WTC11 (cell line): ENCODE data around the gene MTHFS. TPM values are rescaled to one million over a fixed set of nuclear protein-coding genes. Genes with fewer than 3 reads are reported as not detected.

Experiments used
- ATAC-seq: fragments of 200-7000 bp; cut with Tn5 transposase; 2 replicates; pipeline ENCODE4 v1.10.0; 2021; ENCODE audit warnings: mild to moderate bottlenecking, moderate library complexity
- CTCF ChIA-PET: fragments of 300-600 bp; sonication (Branson Sonifier 250); formaldehyde crosslinking; loops from one replicate; lab custom pipeline; 2021; ENCODE audit warnings: antibody characterized with exemption; lab: Charles Lee
- POLR2A ChIA-PET: fragments of 350-600 bp; sonication (Branson Sonifier 250); formaldehyde crosslinking; loops from one replicate; lab custom pipeline; 2021; ENCODE audit warnings: antibody characterized with exemption; lab: Charles Lee
- DNase-seq: peaks from one replicate; pipeline ENCODE4 v3.0.0; 2021; ENCODE audit warnings: low spot score
- H3K27ac Mint-ChIP-seq: 2 replicates; pipeline ENCODE4 v1.8.0; 2021; ENCODE audit warnings: mixed read lengths
- H3K27me3 Mint-ChIP-seq: 2 replicates; pipeline ENCODE4 v1.8.0; 2021; ENCODE audit warnings: low read depth, mild to moderate bottlenecking, moderate library complexity, mixed read lengths
- H3K36me3 Mint-ChIP-seq: 2 replicates; pipeline ENCODE4 v1.8.0; 2021; ENCODE audit warnings: mixed read lengths
- H3K4me1 Mint-ChIP-seq: 2 replicates; pipeline ENCODE4 v1.8.0; 2022; ENCODE audit warnings: mixed read lengths
- H3K4me3 Mint-ChIP-seq: 2 replicates; pipeline ENCODE4 v1.8.0; 2021; ENCODE audit warnings: mild to moderate bottlenecking, moderate library complexity, mixed read lengths
- H3K9me3 Mint-ChIP-seq: 2 replicates; pipeline ENCODE4 v1.8.0; 2021; ENCODE audit warnings: mixed read lengths
- CREB1 ChIP-seq: sonication (generic); formaldehyde crosslinking; IDR thresholded peaks from 2 replicates; pipeline ENCODE4 v1.8.0; 2023; ENCODE audit warnings: mild to moderate bottlenecking, missing genetic modification reagents
- ELF4 ChIP-seq: sonication (generic); formaldehyde crosslinking; IDR thresholded peaks from 2 replicates; pipeline ENCODE4 v1.8.1; 2022; ENCODE audit warnings: low read depth, mild to moderate bottlenecking, moderate library complexity, missing genetic modification reagents
- ETV6 ChIP-seq: sonication (generic); formaldehyde crosslinking; IDR thresholded peaks from 2 replicates; pipeline ENCODE4 v1.8.1; 2022; ENCODE audit warnings: mild to moderate bottlenecking, missing genetic modification reagents
- FOXP1 ChIP-seq: sonication (generic); formaldehyde crosslinking; IDR thresholded peaks from 2 replicates; pipeline ENCODE4 v1.8.0; 2022; ENCODE audit warnings: missing genetic modification reagents, mild to moderate bottlenecking, moderate library complexity, borderline replicate concordance
- GTF2I ChIP-seq: fragments of 250-450 bp; sonication (Bioruptor Pico); conservative IDR thresholded peaks from 2 replicates; pipeline ENCODE4 v1.4.0; 2021; ENCODE audit warnings: mild to moderate bottlenecking
- HMGA2 ChIP-seq: fragments of 250-450 bp; sonication (Bioruptor Pico); IDR thresholded peaks from 2 replicates; pipeline ENCODE4 v1.4.0; 2021; ENCODE audit warnings: mild to moderate bottlenecking, moderate library complexity
- MYBL2 ChIP-seq: sonication (generic); formaldehyde crosslinking; IDR thresholded peaks from 2 replicates; pipeline ENCODE4 v1.8.1; 2023; ENCODE audit warnings: mild to moderate bottlenecking, moderate library complexity, missing genetic modification reagents
- NFYB ChIP-seq: sonication (generic); formaldehyde crosslinking; conservative IDR thresholded peaks from 2 replicates; pipeline ENCODE4 v1.8.0; 2022; ENCODE audit warnings: low read depth, missing genetic modification reagents
- NR1H2 ChIP-seq: sonication (generic); formaldehyde crosslinking; IDR thresholded peaks from 2 replicates; pipeline ENCODE4 v1.9.0; 2021; ENCODE audit warnings: mild to moderate bottlenecking, moderate library complexity, missing genetic modification reagents
- NR3C1 ChIP-seq: sonication (generic); formaldehyde crosslinking; conservative IDR thresholded peaks from 2 replicates; pipeline ENCODE4 v1.8.1; 2023; ENCODE audit warnings: low read depth, mild to moderate bottlenecking, missing genetic modification reagents
- SMAD3 ChIP-seq: sonication (generic); formaldehyde crosslinking; IDR thresholded peaks from 2 replicates; pipeline ENCODE4 v1.8.0; 2022; ENCODE audit warnings: missing genetic modification reagents, mild to moderate bottlenecking, borderline replicate concordance
- SP1 ChIP-seq: sonication (generic); formaldehyde crosslinking; conservative IDR thresholded peaks from 2 replicates; pipeline ENCODE4 v1.8.1; 2022; ENCODE audit warnings: missing genetic modification reagents
- ZBTB21 ChIP-seq: sonication (generic); formaldehyde crosslinking; IDR thresholded peaks from 2 replicates; pipeline ENCODE4 v1.8.1; 2023; ENCODE audit warnings: mild to moderate bottlenecking, missing genetic modification reagents, borderline replicate concordance
- ZNF138 ChIP-seq: sonication (generic); formaldehyde crosslinking; conservative IDR thresholded peaks from 2 replicates; pipeline ENCODE4 v1.8.1; 2022; ENCODE audit warnings: mild to moderate bottlenecking, moderate library complexity, missing genetic modification reagents
- ZNF219 ChIP-seq: sonication (generic); formaldehyde crosslinking; IDR thresholded peaks from 2 replicates; pipeline ENCODE4 v1.8.0; 2023; ENCODE audit warnings: missing genetic modification reagents, mild to moderate bottlenecking, borderline replicate concordance
- ZNF263 ChIP-seq: sonication (generic); formaldehyde crosslinking; IDR thresholded peaks from 2 replicates; pipeline ENCODE4 v1.8.1; 2022; ENCODE audit warnings: low read depth, mild to moderate bottlenecking, moderate library complexity, missing genetic modification reagents
- ZNF423 ChIP-seq: fragments of 250-450 bp; sonication (Bioruptor Pico); IDR thresholded peaks from 2 replicates; pipeline ENCODE4 v2.1.2; 2022; ENCODE audit warnings: mild to moderate bottlenecking, moderate library complexity
- total RNA-seq: library from RNA; stranded (reverse); gene quantifications from 3 replicates; pipeline ENCODE4 v1.2.3, GENCODE V29; 2021
- TF ChIP-seq, protein P1 (sequence below): sonication (generic); formaldehyde crosslinking; IDR thresholded peaks from 2 replicates; pipeline ENCODE4 v1.8.0; 2023; ENCODE audit warnings: mild to moderate bottlenecking, missing genetic modification reagents
- TF ChIP-seq, protein P2 (sequence below): sonication (generic); formaldehyde crosslinking; conservative IDR thresholded peaks from 2 replicates; pipeline ENCODE4 v1.8.1; 2022; ENCODE audit warnings: mild to moderate bottlenecking, missing genetic modification reagents
- TF ChIP-seq, protein P3 (sequence below): fragments of 250-450 bp; sonication (Bioruptor Pico); IDR thresholded peaks from 2 replicates; pipeline ENCODE4 v2.1.2; 2022; ENCODE audit warnings: mild to moderate bottlenecking, moderate library complexity
- TF ChIP-seq, protein P4 (sequence below): sonication (generic); formaldehyde crosslinking; IDR thresholded peaks from 2 replicates; pipeline ENCODE4 v1.8.1; 2023; ENCODE audit warnings: mild to moderate bottlenecking, missing genetic modification reagents, moderate library complexity
- TF ChIP-seq, protein P5 (sequence below): sonication (generic); formaldehyde crosslinking; IDR thresholded peaks from 2 replicates; pipeline ENCODE4 v1.8.1; 2022; ENCODE audit warnings: mild to moderate bottlenecking, moderate library complexity, missing genetic modification reagents

Gene MTHFS
- total RNA-seq, 1 experiment from 2014 or later = 24.8 TPM

DNA sequence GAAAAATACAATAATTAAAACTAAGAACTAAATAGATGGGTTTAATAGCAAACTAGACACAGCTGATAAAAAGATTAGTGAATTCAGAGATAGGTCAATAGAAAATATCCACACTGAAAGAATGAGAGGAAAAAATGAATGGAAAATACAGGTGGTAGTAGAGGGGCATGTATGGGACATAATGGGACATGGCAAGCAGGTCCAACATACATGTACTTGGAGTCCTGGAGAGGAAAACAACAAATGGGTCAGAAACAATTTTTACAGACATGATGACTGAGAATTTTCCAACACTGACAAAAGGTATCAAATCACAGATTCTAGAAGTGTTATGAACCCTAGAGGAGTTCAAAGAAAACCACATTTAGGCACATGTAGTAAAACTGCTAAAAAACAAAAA is 68.4 kb downstream of the MTHFS start (continued):
- TF ChIP-seq, protein P1, sequence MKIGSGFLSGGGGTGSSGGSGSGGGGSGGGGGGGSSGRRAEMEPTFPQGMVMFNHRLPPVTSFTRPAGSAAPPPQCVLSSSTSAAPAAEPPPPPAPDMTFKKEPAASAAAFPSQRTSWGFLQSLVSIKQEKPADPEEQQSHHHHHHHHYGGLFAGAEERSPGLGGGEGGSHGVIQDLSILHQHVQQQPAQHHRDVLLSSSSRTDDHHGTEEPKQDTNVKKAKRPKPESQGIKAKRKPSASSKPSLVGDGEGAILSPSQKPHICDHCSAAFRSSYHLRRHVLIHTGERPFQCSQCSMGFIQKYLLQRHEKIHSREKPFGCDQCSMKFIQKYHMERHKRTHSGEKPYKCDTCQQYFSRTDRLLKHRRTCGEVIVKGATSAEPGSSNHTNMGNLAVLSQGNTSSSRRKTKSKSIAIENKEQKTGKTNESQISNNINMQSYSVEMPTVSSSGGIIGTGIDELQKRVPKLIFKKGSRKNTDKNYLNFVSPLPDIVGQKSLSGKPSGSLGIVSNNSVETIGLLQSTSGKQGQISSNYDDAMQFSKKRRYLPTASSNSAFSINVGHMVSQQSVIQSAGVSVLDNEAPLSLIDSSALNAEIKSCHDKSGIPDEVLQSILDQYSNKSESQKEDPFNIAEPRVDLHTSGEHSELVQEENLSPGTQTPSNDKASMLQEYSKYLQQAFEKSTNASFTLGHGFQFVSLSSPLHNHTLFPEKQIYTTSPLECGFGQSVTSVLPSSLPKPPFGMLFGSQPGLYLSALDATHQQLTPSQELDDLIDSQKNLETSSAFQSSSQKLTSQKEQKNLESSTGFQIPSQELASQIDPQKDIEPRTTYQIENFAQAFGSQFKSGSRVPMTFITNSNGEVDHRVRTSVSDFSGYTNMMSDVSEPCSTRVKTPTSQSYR = no peak
- TF ChIP-seq ZBTB21 (CRISPR knock-in tag) (no peak), ZNF263 (no peak), SP1 (CRISPR knock-in tag) (no peak), SMAD3 (CRISPR knock-in tag) (no peak), HMGA2 (no peak), NFYB (no peak)
- TF ChIP-seq, protein P2, sequence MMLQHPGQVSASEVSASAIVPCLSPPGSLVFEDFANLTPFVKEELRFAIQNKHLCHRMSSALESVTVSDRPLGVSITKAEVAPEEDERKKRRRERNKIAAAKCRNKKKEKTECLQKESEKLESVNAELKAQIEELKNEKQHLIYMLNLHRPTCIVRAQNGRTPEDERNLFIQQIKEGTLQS (CRISPR knock-in tag) = no peak
- TF ChIP-seq, protein P3, sequence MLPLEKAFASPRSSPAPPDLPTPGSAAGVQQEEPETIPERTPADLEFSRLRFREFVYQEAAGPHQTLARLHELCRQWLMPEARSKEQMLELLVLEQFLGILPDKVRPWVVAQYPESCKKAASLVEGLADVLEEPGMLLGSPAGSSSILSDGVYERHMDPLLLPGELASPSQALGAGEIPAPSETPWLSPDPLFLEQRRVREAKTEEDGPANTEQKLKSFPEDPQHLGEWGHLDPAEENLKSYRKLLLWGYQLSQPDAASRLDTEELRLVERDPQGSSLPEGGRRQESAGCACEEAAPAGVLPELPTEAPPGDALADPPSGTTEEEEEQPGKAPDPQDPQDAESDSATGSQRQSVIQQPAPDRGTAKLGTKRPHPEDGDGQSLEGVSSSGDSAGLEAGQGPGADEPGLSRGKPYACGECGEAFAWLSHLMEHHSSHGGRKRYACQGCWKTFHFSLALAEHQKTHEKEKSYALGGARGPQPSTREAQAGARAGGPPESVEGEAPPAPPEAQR (CRISPR knock-in tag) = no peak

DNA sequence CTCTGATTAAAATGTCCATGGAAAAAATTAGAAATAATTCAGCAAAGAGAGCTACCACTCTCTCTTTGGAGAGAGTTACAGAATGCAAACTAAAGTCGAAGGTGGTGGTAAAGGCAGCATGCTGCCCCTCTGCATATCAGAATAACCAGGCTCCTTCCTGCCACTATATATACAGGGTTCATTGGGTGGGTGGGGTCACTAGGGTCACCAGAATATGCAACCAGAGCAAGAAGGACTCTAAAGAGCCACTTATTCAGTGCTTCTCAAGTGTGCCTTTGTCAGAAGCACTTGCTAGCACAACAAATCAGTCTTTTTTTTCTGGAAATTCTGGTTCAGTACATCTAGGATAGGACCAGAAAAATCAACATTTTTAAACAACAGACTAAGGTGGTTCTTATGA is 70.0 kb downstream of the MTHFS start:
- Mint-ChIP-seq H3K27me3 (no peaks in the 10 kb centered on the region), H3K4me3 (no peak overlapping the region), H3K36me3 (peaks cover 6% of the 10 kb centered on the region), H3K4me1 (no peaks in the 10 kb centered on the region), H3K9me3 (0 out of 2 replicates have a peak, but pooled peaks cover 4% of the 10 kb centered on the region), H3K27ac (no peak overlapping the region)
- TF ChIP-seq FOXP1 (CRISPR knock-in tag) (no peak), ZNF219 (no peak), SMAD3 (CRISPR knock-in tag) (no peak), ZNF138 (no peak), GTF2I (CRISPR knock-in tag) (no peak), MYBL2 (no peak), ZNF263 (no peak), ETV6 (CRISPR knock-in tag) (no peak), ZNF423 (CRISPR knock-in tag) (no peak), ELF4 (CRISPR knock-in tag) (no peak), NR1H2 (no peak)
- no peak for ATAC-seq
- no peak for DNase-seq
- CTCF ChIA-PET = no interaction called here
- POLR2A ChIA-PET = no interaction called here

DNA sequence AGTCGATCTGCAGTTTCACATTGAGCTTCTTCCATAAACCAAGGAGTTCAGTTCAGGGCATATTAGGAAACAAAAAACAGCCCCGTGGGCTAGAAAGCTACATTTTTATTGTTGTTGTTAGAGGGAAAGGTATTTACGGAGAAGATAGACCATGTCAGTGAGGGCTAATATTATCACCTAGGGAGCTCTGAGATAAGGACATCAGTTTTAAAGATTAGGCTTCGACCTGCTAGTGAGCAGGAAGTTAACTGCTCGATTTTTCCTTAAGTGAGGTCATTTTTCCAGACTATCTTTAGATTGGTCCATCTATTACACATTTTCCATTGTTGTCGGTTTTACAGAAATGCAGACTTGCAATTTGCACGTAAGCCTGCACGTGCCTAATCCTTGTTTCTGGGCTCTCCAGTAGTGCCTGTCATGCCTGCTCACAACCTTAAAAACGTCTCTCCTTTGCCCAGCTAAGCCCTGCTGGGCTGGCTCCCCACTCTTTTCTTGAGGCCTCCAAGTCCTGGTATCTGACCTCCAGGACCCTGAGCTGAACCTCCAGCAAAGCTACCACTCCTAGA is 72.6 kb downstream of the MTHFS start:
- POLR2A ChIA-PET = no interaction called here
- no peak for ATAC-seq
- Mint-ChIP-seq H3K4me3 (no peak overlapping the region), H3K4me1 (no peaks in the 10 kb centered on the region)
- no peak for TF ChIP-seq CREB1 (CRISPR knock-in tag)
- TF ChIP-seq, protein P4, sequence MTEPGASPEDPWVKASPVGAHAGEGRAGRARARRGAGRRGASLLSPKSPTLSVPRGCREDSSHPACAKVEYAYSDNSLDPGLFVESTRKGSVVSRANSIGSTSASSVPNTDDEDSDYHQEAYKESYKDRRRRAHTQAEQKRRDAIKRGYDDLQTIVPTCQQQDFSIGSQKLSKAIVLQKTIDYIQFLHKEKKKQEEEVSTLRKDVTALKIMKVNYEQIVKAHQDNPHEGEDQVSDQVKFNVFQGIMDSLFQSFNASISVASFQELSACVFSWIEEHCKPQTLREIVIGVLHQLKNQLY (CRISPR knock-in tag) = no peak
- TF ChIP-seq, protein P5, sequence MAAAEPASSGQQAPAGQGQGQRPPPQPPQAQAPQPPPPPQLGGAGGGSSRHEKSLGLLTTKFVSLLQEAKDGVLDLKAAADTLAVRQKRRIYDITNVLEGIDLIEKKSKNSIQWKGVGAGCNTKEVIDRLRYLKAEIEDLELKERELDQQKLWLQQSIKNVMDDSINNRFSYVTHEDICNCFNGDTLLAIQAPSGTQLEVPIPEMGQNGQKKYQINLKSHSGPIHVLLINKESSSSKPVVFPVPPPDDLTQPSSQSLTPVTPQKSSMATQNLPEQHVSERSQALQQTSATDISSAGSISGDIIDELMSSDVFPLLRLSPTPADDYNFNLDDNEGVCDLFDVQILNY (CRISPR knock-in tag) = no peak
- no peak for TF ChIP-seq NR3C1 (CRISPR knock-in tag)
- TF ChIP-seq, all 79 proteins: peak for 0
- CTCF ChIA-PET = no interaction called here
- Mint-ChIP-seq H3K9me3 (peaks cover 25% of the 10 kb centered on the region), H3K27me3 (no peaks in the 10 kb centered on the region), H3K36me3 (peaks cover 20% of the 10 kb centered on the region), H3K27ac (no peak overlapping the region)
- DNase-seq = no peak
